Measurements from ENCODE around the gene PLCB4. TPM values are rescaled to one million over a fixed set of nuclear protein-coding genes. Genes with fewer than 3 reads are reported as not detected.

PLCB4 gene
- total RNA-seq, 1 experiment from 2014 or later, result 10.1 TPM

- no peaks in the 10 kb centered on the region for H3K27me3 ChIP-seq (ENCODE audit: insufficient read depth, low read length)
- H3K27ac ChIP-seq (ENCODE audit: insufficient read length, low read depth, low read length), result no peak overlapping the region
- H2BK15ac ChIP-seq (ENCODE audit: low read depth, low read length), result no peak overlapping the region
- no peaks in the 10 kb centered on the region for H3K9me3 Mint-ChIP-seq
- no peak overlapping the region for H4K91ac ChIP-seq (ENCODE audit: insufficient read length, low read depth, low read length)
- no peak overlapping the region for H4K8ac ChIP-seq (replicated peaks; ENCODE audit: insufficient read length, low read depth, low read length)
- H4K20me1 ChIP-seq (ENCODE audit: control insufficient read depth, insufficient read depth, insufficient read length), result no peaks in the 10 kb centered on the region
- H3K79me2 ChIP-seq (ENCODE audit: insufficient read depth, low read length), result no peaks in the 10 kb centered on the region
- H3K36me3 Mint-ChIP-seq (ENCODE audit: insufficient read depth in 1 of 3, low read depth in 3 of 3), result no peaks in the 10 kb centered on the region
- no peak overlapping the region for H3K4ac ChIP-seq (ENCODE audit: low read depth, low read length)
- H3K23me2 ChIP-seq (ENCODE audit: insufficient read length, low read depth, low read length, poor library complexity, severe bottlenecking), result no peaks in the 10 kb centered on the region
- H3K14ac ChIP-seq (ENCODE audit: insufficient read depth, low read length), result no peak overlapping the region
- no peak overlapping the region for H3K4me3 Mint-ChIP-seq
- H3K23ac ChIP-seq (ENCODE audit: insufficient read length, low read depth, low read length), result no peak overlapping the region
- H3K18ac ChIP-seq (ENCODE audit: insufficient read length, low read depth, low read length), result no peak overlapping the region
- no peak overlapping the region for H2AK5ac ChIP-seq (ENCODE audit: insufficient read length, low read length)
- no peaks in the 10 kb centered on the region for H3K79me1 ChIP-seq (ENCODE audit: insufficient read depth, low read depth, low read length, poor library complexity, severe bottlenecking)
- H3K27me3 Mint-ChIP-seq (ENCODE audit: low read depth), result no peaks in the 10 kb centered on the region
- H3K56ac ChIP-seq (ENCODE audit: insufficient read length, low read depth, low read length), result no peak overlapping the region
- no peak overlapping the region for H2BK5ac ChIP-seq (ENCODE audit: insufficient read length, low read length)
- H2AFZ ChIP-seq (ENCODE audit: low read length), result no peak overlapping the region
- H3K4me2 ChIP-seq (ENCODE audit: insufficient read depth, insufficient read length, low read length), result no peak overlapping the region
- H4K5ac ChIP-seq (ENCODE audit: insufficient read length, low read depth, low read length), result no peak overlapping the region
- no peak overlapping the region for H2BK12ac ChIP-seq (ENCODE audit: insufficient read length, low read depth, low read length)
- no peak overlapping the region for H3K9ac ChIP-seq (ENCODE audit: extremely low read depth, insufficient read length, low read length)
- H3K27ac Mint-ChIP-seq, result no peak overlapping the region
- DNase-seq, result no peak
- H2BK20ac ChIP-seq (ENCODE audit: low read depth, low read length, poor library complexity, severe bottlenecking), result no peak overlapping the region
- H3T11ph ChIP-seq (ENCODE audit: low read length), result no peak overlapping the region
- H3K9me3 ChIP-seq (ENCODE audit: control insufficient read depth, low read depth, low read length), result no peaks in the 10 kb centered on the region
- TF ChIP-seq CTCF (conservative IDR thresholded peaks at IDR 0.05), result no peak
- no peak overlapping the region for H2BK120ac ChIP-seq (ENCODE audit: low read depth, low read length, poor library complexity, severe bottlenecking)
- H3K4me1 ChIP-seq (ENCODE audit: insufficient read depth, low read length), result no peaks in the 10 kb centered on the region; the same call in 1 of the 2 replicates
- no peaks in the 10 kb centered on the region for H3K4me1 Mint-ChIP-seq
These were observed 269.2 kb downstream of the PLCB4 start for GRCh38 chr20:9338101-9338500.
